Measurements from ENCODE around the gene SF3B2. TPM values are rescaled to one million over a fixed set of nuclear protein-coding genes. Genes with fewer than 3 reads are reported as not detected.

SF3B2 gene
- total and polyA plus RNA-seq, 2 donors (not counting 3 experiments of a cell fraction or from before 2014, with no cell fraction given) = 99.4 to 196 TPM

DNA sequence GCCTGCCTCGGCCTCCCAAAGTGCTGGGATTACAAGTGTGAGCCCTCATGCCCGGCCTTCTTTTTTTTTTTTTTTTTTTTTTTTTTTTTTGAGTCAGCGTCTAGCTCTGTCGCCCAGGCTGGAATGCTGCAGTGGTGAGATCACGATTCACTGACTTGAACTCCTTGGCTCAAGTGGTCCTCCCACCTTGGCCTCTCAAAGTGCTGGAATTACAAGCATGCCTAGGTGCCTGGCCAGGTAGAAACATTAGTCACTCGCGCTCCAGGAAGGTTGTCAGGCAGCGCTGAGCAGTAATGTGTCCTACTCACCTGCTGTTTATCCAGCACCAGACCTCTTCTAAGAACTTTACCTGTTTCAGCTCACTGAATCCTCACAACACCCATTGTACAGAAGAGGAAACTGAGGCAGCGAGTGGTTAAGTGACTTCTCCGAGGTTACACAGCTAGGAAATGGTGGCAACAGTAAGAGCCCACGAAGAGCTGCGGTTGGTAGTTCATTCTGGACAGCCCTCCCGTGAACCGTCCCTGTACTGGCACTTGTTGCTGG is 40.9 kb upstream of the SF3B2 start:
- H3K9me1 ChIP-seq (replicated peaks; ENCODE audit: control insufficient read depth, extremely low read depth, insufficient read depth, low read length) = no peaks in the 10 kb centered on the region
- ChIA-PET POLR2A (interaction anchor here (0.6 to 0.9 kb wide), 2 partner anchors 9 to 115 kb away, joined by 4 read pairs; no protein-coding TSS in a partner anchor), CTCF (interaction anchor here (1.0 to 3.2 kb wide), 4 partner anchors 10 to 123 kb away, joined by 3 to 16 read pairs (median 6); partner anchors contain the start of gene FIBP)
- H3K4me3 ChIP-seq (replicated peaks in 1 of 3; ENCODE audit: insufficient read depth in 1 of 3, low read depth in 1 of 3, low read length in 3 of 3) = no peak overlapping the region
- H3K4me2 ChIP-seq (ENCODE audit: insufficient read depth, low read length) = no peak overlapping the region
- no peak for FAIRE-seq
- H3K4me1 ChIP-seq (ENCODE audit: control insufficient read depth, extremely low read depth, insufficient read depth, low read length) = peaks cover 20% of the 10 kb centered on the region
- H3K79me2 ChIP-seq (ENCODE audit: control insufficient read depth, insufficient read depth, low read length) = no peaks in the 10 kb centered on the region
- H3K27me3 ChIP-seq (ENCODE audit: control insufficient read depth in 2 of 2, insufficient read depth in 2 of 2, low read length in 2 of 2) = peaks cover 2% of the 10 kb centered on the region in 2 experiments
- no peak overlapping the region for H3K27ac ChIP-seq (ENCODE audit: insufficient read depth, low read depth, low read length)
- no peaks in the 10 kb centered on the region for H3K36me3 ChIP-seq (ENCODE audit: control insufficient read depth in 2 of 2, extremely low read depth in 1 of 2, insufficient read depth in 2 of 2, low read length in 2 of 2)
- dilution Hi-C loops (cut with MboI; ENCODE audit: extremely low pct_ligation_motif_present, low sequenced_read_pairs) = no loop called here
- no peaks in the 10 kb centered on the region for H4K20me1 ChIP-seq (replicated peaks; ENCODE audit: control insufficient read depth, extremely low read depth, insufficient read depth, low read length)
- no peak overlapping the region for H3K9ac ChIP-seq (replicated peaks; ENCODE audit: extremely low read depth, insufficient read depth, low read length)
- intact Hi-C loops (cut with micrococcal nuclease) = no loop called here
- no TSS peak for BruUV-seq (replicated peaks)
- H3K9me3 ChIP-seq (replicated peaks; ENCODE audit: control insufficient read depth, insufficient read depth, low read length) = no peaks in the 10 kb centered on the region
- H2AFZ ChIP-seq (ENCODE audit: low read depth, low read length) = peak overlapping the region; percentile 53
- TF ChIP-seq MYC (IDR thresholded peaks at IDR 0.05; ENCODE audit: low read depth, low read length) (no peak), POLR2A (IDR thresholded peaks at IDR 0.05; ENCODE audit: low read depth, low read length) (no peak), GATA2 (IDR thresholded peaks at IDR 0.05; ENCODE audit: insufficient read depth, insufficient read length, low read depth, low read length) (no peak), JUN (IDR thresholded peaks at IDR 0.05; ENCODE audit: borderline replicate concordance, insufficient read depth, insufficient read length, low read depth) (no peak), FOS (IDR thresholded peaks at IDR 0.05; ENCODE audit: borderline replicate concordance, insufficient read depth, low read length) (no peak), EZH2 (IDR thresholded peaks at IDR 0.05; ENCODE audit: borderline replicate concordance, low read depth, low read length, severe bottlenecking) (no peak), POLR2AphosphoS5 (IDR thresholded peaks at IDR 0.05; ENCODE audit: insufficient read depth, low read depth, low read length) (no peak)
- TF ChIP-seq, protein P1, sequence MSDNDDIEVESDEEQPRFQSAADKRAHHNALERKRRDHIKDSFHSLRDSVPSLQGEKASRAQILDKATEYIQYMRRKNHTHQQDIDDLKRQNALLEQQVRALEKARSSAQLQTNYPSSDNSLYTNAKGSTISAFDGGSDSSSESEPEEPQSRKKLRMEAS (IDR thresholded peaks at IDR 0.05; ENCODE audit: insufficient read depth, insufficient read length) = no peak
- TF ChIP-seq, protein P2, sequence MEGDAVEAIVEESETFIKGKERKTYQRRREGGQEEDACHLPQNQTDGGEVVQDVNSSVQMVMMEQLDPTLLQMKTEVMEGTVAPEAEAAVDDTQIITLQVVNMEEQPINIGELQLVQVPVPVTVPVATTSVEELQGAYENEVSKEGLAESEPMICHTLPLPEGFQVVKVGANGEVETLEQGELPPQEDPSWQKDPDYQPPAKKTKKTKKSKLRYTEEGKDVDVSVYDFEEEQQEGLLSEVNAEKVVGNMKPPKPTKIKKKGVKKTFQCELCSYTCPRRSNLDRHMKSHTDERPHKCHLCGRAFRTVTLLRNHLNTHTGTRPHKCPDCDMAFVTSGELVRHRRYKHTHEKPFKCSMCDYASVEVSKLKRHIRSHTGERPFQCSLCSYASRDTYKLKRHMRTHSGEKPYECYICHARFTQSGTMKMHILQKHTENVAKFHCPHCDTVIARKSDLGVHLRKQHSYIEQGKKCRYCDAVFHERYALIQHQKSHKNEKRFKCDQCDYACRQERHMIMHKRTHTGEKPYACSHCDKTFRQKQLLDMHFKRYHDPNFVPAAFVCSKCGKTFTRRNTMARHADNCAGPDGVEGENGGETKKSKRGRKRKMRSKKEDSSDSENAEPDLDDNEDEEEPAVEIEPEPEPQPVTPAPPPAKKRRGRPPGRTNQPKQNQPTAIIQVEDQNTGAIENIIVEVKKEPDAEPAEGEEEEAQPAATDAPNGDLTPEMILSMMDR (IDR thresholded peaks at IDR 0.05; ENCODE audit: extremely low read depth in 1 of 2, insufficient read depth in 1 of 2, low read depth in 1 of 2, low read length in 2 of 2) = no peak
- no peak for DNase-seq (ENCODE audit: low read depth, low spot score)

Measured in endothelial cell of umbilical vein (primary cell).